22Rv1 (cell line): Measurements from ENCODE around the gene TRIM10.

ENCODE experiments used
- H3K27ac ChIP-seq: fragments of 450-650 bp; 2 replicates; pipeline ENCODE4 v1.5.1; 2017
- ZFX ChIP-seq: fragments of 450-650 bp; IDR thresholded peaks from 2 replicates; pipeline ENCODE4 v1.6.1; 2017; ENCODE audit warnings: antibody characterized with exemption, borderline replicate concordance
- TF ChIP-seq, protein P1 (sequence below): fragments of 450-650 bp; IDR thresholded peaks from 2 replicates; pipeline ENCODE4 v1.5.1; 2017; ENCODE audit warnings: mild to moderate bottlenecking

Gene TRIM10

DNA sequence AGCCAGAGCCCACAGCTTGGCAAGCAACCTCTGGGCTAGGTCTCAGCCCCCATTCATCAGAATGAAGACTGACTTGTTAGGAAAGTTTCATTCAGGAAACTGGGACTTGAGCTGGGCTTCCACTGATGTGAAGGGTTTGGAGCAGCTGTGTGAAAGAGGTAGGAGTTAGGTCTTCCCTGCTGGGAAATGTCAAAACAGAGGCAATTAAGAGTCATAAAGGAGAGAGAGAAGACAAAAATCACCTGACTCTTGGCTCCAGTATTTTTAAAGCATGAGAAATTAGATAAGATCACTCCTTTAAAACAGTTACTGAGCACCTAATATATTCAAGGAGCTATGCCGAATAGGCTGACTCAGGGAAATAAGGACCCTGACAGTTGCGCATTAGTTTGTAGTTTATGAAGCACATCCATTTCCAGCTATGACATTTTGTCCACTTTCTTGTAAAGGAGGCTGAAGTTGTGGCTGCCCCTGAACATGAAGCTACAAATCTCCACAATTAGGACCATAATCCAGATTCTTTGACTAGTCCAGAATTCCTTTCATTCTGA lies 29.0 kb downstream of the TRIM10 start:
- no peak overlapping the region for H3K27ac ChIP-seq
- TF ChIP-seq ZFX = no peak
- TF ChIP-seq, protein P1, sequence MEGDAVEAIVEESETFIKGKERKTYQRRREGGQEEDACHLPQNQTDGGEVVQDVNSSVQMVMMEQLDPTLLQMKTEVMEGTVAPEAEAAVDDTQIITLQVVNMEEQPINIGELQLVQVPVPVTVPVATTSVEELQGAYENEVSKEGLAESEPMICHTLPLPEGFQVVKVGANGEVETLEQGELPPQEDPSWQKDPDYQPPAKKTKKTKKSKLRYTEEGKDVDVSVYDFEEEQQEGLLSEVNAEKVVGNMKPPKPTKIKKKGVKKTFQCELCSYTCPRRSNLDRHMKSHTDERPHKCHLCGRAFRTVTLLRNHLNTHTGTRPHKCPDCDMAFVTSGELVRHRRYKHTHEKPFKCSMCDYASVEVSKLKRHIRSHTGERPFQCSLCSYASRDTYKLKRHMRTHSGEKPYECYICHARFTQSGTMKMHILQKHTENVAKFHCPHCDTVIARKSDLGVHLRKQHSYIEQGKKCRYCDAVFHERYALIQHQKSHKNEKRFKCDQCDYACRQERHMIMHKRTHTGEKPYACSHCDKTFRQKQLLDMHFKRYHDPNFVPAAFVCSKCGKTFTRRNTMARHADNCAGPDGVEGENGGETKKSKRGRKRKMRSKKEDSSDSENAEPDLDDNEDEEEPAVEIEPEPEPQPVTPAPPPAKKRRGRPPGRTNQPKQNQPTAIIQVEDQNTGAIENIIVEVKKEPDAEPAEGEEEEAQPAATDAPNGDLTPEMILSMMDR = no peak

DNA sequence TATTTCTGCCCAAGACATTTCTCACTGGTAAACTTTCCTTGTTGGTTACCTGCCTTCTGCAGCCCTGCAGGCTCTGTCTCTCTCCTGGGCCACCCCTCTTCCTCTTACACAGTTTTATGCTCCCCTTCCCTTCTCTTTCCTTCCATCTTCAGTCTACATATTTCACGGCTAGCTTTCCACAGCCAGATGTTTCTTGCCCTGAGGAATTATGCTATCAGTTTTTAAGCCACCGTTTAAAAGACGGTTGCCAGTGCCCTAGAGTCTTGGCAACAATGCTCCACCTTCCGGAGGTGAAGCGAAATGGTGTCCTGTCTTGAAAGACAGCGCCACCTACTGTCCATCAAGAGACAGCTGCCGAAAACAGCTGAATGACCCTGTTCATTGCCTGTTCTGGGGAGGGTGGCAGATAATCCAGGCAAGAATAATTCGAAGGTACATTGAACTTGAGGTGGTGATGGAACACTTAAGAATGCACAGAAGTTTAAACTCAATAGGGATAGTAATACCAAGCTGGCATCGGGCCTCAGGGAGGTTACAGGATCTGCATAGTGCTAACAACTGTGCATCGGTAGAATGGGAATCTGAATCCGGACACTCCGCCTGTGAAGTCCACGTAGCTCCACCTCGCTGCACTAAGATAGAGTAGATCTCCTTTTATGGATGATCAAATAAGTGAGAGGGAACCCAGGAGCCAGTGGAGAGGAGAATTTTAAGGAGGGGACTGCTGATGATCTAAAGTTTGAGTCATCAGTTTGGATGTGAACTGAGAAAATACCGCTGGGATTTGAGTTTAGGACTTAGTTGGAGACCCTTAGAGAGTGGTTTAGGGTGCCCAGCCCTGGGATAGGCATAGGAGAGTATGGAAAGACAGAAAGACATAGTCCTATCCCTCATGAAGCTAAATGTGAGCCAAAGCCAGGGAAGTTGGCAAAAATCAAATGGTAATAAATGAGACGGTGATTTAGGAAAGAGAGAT lies 29.8 kb downstream of the TRIM10 start:
- TF ChIP-seq, protein P1 = peak; percentile 99
- TF ChIP-seq ZFX = no peak
- no peak overlapping the region for H3K27ac ChIP-seq

DNA sequence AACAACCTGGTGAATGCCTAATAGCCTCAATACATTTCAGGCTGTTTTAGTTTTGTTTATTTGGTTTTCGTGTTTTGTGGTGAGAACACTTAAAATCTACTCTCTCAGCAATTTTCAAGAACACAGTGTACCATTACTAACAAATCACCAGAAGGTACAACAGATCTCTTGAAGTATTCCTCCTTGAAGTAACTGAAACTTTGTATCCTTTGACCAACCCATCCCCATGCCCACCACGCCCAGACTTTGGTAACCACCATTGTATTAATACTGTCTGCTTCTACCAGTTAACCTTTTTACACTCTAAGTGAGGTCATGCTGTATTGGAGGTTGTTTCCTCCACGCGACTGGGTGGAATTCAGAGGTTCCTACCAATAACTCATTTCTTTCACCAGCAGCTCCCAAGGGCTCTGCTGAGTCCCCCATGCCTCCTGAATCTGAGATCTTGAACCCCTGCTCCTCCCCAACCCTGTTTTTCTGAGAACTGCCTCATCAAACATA lies 30.8 kb downstream of the TRIM10 start:
- no peak for TF ChIP-seq ZFX
- TF ChIP-seq, protein P1 = no peak

DNA sequence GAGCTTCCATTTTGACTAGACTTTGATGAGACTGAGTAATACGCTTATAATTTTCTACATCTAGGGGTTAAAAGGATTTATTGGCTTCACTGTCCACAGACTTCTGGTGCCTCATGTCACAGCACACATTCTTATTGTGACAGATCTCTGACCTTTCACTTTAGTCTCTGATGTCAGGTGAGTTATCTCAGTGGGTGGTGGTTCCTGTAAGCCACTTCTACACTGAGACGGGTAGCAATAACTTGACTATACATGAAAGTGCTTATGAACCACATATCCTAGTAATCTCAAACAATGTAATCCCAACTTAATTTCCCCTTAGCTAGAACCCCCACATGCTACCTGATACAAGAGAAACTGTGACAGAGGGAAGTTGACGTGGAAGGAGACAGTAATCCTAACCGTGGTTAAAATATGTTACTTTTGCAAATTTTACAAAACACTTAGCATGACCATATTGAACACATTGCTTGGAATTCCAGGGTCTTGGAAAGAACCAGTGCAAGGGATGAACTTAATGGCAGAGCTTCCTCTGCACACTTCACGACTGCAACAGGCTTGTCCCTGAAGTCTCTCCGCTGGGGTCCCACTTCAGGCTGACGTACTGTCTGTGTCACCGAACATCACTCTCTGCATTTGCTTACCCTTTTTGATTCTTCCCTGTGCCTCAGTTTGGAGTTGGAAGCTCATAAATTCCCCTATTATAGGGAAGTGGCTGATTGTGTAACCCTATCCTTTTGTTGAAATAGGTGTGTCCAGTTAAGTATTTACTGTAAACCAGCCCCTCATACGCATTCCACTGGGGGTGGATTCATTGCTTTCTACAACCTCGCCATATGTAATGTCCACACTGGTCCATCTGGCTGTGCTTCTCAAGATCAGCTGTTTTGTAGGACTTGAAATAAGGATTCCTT lies 31.5 kb downstream of the TRIM10 start:
- TF ChIP-seq ZFX = no peak
- TF ChIP-seq, protein P1 = no peak
- no peak overlapping the region for H3K27ac ChIP-seq

More for the DNA sequence above, 30.8 kb downstream of the TRIM10 start:
- H3K27ac ChIP-seq = no peak overlapping the region

DNA sequence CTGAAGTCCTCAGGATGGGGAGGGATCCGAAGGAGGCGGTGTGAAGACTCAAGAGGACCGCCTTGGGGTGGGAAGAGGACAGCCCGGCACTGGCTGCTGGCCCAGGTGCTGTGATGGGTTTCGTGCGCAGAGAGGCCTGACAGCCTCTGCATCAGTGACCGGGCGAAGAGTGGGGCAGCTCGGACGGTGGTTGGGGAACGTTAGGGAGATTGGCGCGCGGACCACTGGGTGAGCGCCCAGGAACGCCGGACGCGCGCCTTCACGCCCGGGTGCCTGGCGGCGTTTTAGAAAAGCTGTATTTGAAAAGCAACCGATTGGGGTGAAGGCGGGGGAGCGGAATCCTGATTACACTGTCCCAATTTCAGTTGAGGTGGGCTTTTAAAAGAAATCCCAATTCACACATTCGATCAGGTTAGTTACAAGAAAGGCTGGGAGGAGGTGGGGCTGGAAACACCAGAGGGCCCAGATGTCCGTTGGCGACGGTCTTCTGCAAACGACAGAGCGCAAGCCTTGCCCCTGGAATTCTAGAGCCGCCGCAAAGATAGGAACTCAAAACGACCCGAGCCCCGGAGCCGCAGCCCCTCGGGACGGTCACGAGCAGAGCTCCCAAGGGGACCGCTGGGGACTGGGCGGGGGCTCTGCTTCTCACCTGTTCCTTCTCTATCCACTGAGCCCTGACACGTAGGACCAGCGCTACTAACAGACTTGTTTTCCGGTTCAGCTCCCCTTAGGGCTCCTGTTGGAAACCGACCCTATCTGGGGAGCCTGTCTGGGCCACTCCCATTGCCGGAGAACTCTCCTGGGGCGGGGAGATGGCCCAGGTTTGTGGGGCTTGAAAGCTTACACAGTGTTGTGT lies 33.5 kb downstream of the TRIM10 start:
- no peak overlapping the region for H3K27ac ChIP-seq
- TF ChIP-seq, protein P1 = no peak
- no peak for TF ChIP-seq ZFX

DNA sequence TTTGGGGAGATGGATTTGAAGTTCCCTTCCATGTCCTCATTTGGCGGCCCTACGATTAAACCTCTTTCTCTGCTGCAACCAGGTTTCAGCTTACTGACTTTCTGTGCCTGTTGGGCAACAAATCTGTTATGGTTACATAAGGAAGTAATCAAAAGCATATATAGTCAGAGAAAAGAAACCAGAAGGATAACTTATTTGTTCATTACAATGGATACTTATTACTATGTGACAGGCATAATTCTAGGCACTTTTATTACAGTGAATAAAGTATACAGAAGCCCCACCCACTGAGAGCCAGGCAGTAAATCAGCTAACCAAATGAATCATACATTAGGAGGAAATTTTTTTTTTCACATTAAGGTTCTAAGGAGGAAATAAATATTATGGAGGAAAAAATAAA lies 38.5 kb downstream of the TRIM10 start:
- no peak for TF ChIP-seq ZFX
- TF ChIP-seq, protein P1 = no peak
- H3K27ac ChIP-seq = no peak overlapping the region
